Lower leg skin (tissue), 4 donors: ENCODE data around the gene MIDN. TPM values are rescaled to one million over a fixed set of nuclear protein-coding genes. Genes with fewer than 3 reads are reported as not detected.
"Not testable (repeated sequence)": the region's sequence is repeated elsewhere in the genome, so short reads cannot be mapped to it uniquely, and the experiment has no call there.

Source experiments
- DNase-seq, 2 donors: peaks; one replicate each; pipeline ENCODE4 v3.0.0-alpha.2; 2019; ENCODE audit warnings: low spot score in 2 of 2
- H3K4me3 ChIP-seq: fragments of 200-600 bp; sonication (generic); 2 replicates; pipeline ENCODE4 v1.5.1; 2017; ENCODE audit warnings: mild to moderate bottlenecking, low read depth; ENCODE audit not compliant: poor library complexity, severe bottlenecking
- POLR2A ChIP-seq, 2 donors: fragments of 450-650 bp; IDR thresholded peaks; one replicate each; pipeline ENCODE4 v1.6.1; 2016 to 2017; ENCODE audit warnings: antibody characterized with exemption in 2 of 2, mild to moderate bottlenecking in 1 of 2, moderate library complexity in 1 of 2
- WGBS, 2 donors: methylation state at CpG; one replicate each; pipeline ENCODE4 v1.1.5; 2018; 5-methylcytosine and 5-hydroxymethylcytosine counted together
- intact Hi-C: fragments of 100-400 bp; cut with DNase I; formaldehyde crosslinking; loops from one replicate; pipeline ENCODE4 v1.15.0; 2023; ENCODE audit warnings: low total_unique reads
- total RNA-seq, 4 donors: library from RNA; depleted of rRNA; stranded (reverse); fragments of >200 nt; gene quantifications; one replicate each; pipeline ENCODE4 v1.1.0, GENCODE V29; 2016
- TF ChIP-seq, protein P1 (sequence below), 3 donors: fragments of 450-650 bp; IDR thresholded peaks; one replicate each; pipeline ENCODE4 v1.5.1; 2016; ENCODE audit warnings: antibody characterized with exemption in 3 of 3, mild to moderate bottlenecking in 3 of 3, moderate library complexity in 2 of 3

The MIDN gene
- total RNA-seq, 4 donors from 2014 or later, result 59.7 to 119 (median 78.7) TPM

DNA sequence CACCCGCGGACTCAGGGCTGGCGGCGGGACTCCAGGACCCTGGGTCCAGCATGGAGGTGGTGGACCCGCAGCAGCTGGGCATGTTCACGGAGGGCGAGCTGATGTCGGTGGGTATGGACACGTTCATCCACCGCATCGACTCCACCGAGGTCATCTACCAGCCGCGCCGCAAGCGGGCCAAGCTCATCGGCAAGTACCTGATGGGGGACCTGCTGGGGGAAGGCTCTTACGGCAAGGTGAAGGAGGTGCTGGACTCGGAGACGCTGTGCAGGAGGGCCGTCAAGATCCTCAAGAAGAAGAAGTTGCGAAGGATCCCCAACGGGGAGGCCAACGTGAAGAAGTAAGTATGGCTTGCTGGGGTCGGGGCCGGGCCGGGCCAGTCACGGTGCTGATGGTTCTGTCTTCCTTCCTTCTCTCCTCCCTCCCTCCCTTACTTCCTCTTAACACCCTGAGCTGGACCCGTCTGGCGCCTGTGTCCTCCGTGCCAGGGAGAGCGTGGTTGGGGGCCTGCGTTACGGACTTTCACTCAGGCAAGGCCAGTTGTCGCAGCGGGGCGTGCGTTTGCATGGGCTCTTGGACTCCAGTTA is 41.4 kb upstream of the MIDN start:
- intact Hi-C loops, result no loop called here
- H3K4me3 ChIP-seq, result peak overlapping the region; percentile 52
- no peak for TF ChIP-seq POLR2A (IDR thresholded peaks at IDR 0.05)
- TF ChIP-seq, protein P1, sequence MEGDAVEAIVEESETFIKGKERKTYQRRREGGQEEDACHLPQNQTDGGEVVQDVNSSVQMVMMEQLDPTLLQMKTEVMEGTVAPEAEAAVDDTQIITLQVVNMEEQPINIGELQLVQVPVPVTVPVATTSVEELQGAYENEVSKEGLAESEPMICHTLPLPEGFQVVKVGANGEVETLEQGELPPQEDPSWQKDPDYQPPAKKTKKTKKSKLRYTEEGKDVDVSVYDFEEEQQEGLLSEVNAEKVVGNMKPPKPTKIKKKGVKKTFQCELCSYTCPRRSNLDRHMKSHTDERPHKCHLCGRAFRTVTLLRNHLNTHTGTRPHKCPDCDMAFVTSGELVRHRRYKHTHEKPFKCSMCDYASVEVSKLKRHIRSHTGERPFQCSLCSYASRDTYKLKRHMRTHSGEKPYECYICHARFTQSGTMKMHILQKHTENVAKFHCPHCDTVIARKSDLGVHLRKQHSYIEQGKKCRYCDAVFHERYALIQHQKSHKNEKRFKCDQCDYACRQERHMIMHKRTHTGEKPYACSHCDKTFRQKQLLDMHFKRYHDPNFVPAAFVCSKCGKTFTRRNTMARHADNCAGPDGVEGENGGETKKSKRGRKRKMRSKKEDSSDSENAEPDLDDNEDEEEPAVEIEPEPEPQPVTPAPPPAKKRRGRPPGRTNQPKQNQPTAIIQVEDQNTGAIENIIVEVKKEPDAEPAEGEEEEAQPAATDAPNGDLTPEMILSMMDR (IDR thresholded peaks at IDR 0.05), result no peak
- no peak for DNase-seq
- 3 to 4% methylated on average over 35 to 38 of the region's 38 CpGs for WGBS, 2 donors

DNA sequence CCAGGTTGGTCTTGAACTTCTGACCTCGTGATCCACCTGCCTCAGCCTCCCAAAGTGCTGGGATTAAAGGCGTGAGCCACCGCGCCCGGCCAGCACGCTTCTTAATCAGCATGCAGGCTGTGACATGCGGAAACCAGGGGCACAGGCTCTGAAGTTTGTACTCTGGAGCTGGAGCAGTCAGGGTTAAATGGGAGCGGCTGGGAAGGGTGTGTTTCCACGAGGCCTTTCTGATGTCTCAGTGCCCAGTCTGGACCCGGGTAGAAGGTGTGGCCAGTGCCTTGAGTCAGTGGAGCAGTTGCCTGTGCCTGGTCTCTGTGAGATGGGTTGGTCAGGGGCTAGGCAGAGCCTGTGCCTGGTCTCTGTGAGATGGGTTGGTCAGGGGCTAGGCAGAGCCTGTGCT is 39.6 kb upstream of the MIDN start:
- intact Hi-C loops, DNase-seq, H3K4me3 ChIP-seq: not testable (repeated sequence)
- 44 to 52% methylated on average over 9 to 10 of the region's 10 CpGs for WGBS, 2 donors

DNA sequence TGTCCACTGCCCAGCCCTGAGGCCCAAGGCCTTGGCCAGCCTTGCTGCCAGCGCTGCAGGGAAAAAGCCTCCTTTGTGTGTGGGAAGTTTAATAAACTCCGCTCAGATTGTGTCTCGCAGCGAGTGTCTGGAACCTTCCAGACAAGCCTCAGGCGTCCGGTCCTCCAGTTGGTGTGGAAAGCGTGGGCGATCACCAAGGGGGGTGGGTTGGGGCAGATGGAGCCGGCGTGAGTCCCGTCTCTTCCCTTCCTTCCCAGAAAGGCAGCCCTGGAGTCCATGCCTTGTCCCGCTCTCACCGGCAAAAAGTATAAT is 38.2 kb upstream of the MIDN start:
- TF ChIP-seq, protein P1 (IDR thresholded peaks at IDR 0.05), result no peak
- no peak for TF ChIP-seq POLR2A (IDR thresholded peaks at IDR 0.05)
- H3K4me3 ChIP-seq, result no peak overlapping the region
- WGBS, 2 donors, result 78 to 80% methylated on average over 13 of the region's 13 CpGs
- no peak for DNase-seq
- intact Hi-C loops, result no loop called here

DNA sequence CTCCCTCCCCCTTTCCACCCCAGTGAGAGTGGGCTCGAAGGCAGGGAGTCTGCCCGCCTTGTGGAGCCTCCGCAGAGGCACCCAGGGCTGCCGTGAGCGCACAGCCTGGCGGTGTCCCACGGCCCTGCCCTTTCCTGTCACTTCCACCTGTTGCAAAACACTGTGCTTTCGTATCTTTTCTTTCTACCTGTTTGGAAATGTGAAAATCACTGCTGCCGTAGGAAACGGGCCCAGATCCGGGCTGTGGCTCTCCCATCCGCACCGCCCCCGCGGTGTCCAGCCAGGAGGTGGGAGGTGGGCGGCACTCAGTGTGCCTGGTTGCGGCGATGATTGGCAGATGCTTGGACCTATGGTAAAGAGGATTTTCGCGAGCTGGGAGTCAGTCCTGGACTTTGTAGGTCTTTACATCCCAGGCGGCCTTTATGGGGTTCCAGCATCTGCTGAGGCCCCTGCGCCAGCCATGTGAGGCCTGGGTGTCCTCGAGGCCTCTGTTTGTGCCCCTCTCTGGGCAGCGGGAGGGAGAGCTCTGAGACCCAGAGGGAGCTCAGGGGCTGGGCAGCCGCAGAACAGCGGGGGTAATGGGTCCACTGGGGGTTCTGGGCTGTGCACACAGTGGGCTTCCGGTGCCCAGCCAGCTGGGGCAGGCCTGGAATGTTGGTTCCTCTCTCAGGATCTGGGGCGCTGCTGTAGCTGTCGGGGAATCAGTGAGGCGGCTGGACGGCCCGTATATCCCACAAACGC is 36.7 kb upstream of the MIDN start:
- no peak overlapping the region for H3K4me3 ChIP-seq
- intact Hi-C loops, result no loop called here
- no peak for DNase-seq
- TF ChIP-seq, protein P1 (IDR thresholded peaks at IDR 0.05), result no peak
- TF ChIP-seq POLR2A (IDR thresholded peaks at IDR 0.05), result no peak
- 63 to 68% methylated on average over 30 to 33 of the region's 33 CpGs for WGBS, 2 donors

DNA sequence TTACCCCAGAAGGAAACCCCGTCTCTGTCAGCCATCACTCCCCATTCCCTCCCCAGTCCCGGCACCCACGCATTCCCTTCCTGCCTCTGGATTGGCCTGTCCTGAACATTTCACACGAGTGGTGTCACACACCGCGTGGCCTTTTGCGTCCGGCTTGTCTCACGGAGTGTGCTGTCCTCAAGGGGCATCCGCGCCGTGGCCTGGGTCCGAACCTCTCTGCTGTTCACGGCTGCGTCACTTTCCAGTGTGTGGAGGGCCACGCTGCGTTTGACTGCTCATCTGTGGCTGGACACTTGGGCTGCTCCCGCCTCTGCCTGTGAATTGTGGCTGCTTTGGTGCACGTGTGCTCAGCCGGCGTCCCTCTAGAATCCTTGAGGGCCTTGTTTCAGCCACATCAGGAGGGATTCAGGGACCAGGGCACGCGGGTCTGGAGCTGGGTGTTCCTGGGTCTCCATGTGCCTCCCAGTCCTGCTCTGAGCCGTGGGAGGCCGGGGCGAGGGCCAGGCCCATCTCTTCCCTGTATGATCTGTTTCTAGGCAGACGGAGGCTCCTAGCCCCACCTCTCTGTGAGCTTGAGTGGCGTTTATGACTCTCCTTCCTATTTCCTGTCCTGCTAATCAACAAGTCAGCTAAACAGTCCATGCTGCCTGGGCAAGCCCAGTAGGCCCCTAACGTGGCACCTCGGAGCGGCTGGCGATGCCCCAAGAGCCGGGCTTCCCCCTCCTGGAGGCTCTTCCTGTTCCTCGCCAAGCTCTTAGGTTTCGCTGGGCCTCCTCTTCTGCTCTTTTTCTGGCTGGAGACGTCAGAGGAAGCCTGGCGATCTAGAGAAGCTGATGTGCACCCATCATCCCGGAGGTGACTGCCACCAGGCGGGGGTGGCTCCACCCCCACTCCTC is 34.7 kb upstream of the MIDN start:
- DNase-seq, result peak in 1 of 2 donors; percentile 63
- TF ChIP-seq POLR2A (IDR thresholded peaks at IDR 0.05), result no peak
- TF ChIP-seq, protein P1 (IDR thresholded peaks at IDR 0.05), result no peak
- intact Hi-C loops, result no loop called here
- H3K4me3 ChIP-seq, result no peak overlapping the region
- 45 to 48% methylated on average over 35 of the region's 39 CpGs for WGBS, 2 donors

DNA sequence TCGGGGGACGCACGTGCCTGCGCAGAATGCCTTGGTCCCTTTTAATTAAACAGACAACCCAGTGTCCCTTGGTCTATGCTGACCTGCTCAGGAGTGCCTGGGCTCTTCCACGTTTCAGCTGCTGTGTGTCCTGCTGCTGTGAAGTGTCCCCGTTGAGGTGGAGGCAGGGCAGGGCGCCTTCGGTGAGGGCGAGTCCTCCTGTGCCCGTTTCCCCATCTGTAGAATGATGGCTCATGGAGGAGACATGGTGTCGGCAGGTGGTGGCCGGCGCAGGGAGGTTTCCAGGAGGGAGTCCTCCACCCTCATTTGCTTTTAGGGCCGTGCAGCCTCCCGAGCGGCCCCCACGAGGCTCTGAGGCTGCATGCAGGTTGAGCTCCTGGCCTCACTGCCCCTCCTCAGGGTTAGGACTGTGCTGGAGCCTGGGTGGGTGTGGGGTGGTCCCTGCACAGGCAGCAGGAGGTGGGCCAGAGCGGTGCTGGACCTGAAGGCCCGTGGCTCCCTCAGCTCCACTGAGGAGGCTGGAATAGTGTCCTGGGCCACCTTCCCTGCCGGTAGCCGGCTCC is 34.0 kb upstream of the MIDN start:
- intact Hi-C loops, result no loop called here
- no peak for DNase-seq
- H3K4me3 ChIP-seq, result no peak overlapping the region
- TF ChIP-seq, protein P1 (IDR thresholded peaks at IDR 0.05), result no peak
- TF ChIP-seq POLR2A (IDR thresholded peaks at IDR 0.05), result no peak
- 40 to 49% methylated on average over 18 to 21 of the region's 21 CpGs for WGBS, 2 donors
